Sigmoid colon (tissue), 4 donors: ENCODE results near the gene KIF7.

Experiments
- CTCF ChIP-seq, 4 experiments: fragments of 450-650 bp in 3 of 4; fragments of 200-600 bp in 1 of 4; IDR thresholded peaks; one replicate each; pipeline ENCODE4 v1.5.1; 2016 to 2019; ENCODE audit warnings: antibody characterized with exemption in 4 of 4, mild to moderate bottlenecking in 3 of 4, moderate library complexity in 2 of 4
- POLR2A ChIP-seq, 2 donors: fragments of 450-650 bp; IDR thresholded peaks; one replicate each; pipeline ENCODE4 v1.6.1; 2016; ENCODE audit warnings: antibody characterized with exemption in 2 of 2, mild to moderate bottlenecking in 2 of 2, moderate library complexity in 2 of 2
- POLR2AphosphoS5 ChIP-seq, 4 donors: sonication (generic); formaldehyde crosslinking; IDR thresholded peaks; one replicate each; pipeline ENCODE4 v1.6.1; 2017; ENCODE audit warnings: antibody characterized with exemption in 4 of 4

GRCh38 chr15:89578146-89578545 is 77.1 kb downstream of the KIF7 start:
- no peak for TF ChIP-seq POLR2AphosphoS5 (IDR thresholded peaks at IDR 0.05)
- no peak for TF ChIP-seq CTCF (IDR thresholded peaks at IDR 0.05)
- no peak for TF ChIP-seq POLR2A (IDR thresholded peaks at IDR 0.05)
